Kidney glomerular epithelial cell (primary cell): ENCODE results near the gene UGCG.
"Not testable (repeated sequence)": the region's sequence is repeated elsewhere in the genome, so short reads cannot be mapped to it uniquely, and the experiment has no call there.

Experiments used
- DNase-seq: peaks from one replicate; lab custom pipeline; 2025; lab: John Stamatoyannopoulos, UW

Gene UGCG

DNA sequence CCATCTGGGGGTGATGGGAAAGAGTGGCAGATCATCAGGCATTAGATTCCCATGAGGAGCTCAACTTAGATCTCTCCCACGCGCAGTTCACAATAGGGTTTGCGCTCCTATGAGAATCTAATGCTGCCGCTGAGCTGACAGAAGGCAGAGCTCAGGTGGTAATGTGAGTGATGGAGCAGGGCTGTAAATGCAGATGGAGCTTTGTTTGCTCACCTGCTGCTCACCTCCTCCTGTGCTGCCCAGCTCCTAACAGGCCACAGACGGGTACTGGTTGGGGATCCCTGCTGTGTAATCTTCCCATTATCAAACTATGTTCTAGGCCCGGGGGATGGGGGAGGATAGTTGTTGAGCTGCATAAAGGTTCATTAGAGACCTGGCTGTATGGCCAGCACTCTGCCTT lies 58.4 kb downstream of the UGCG start:
- no peak for DNase-seq

DNA sequence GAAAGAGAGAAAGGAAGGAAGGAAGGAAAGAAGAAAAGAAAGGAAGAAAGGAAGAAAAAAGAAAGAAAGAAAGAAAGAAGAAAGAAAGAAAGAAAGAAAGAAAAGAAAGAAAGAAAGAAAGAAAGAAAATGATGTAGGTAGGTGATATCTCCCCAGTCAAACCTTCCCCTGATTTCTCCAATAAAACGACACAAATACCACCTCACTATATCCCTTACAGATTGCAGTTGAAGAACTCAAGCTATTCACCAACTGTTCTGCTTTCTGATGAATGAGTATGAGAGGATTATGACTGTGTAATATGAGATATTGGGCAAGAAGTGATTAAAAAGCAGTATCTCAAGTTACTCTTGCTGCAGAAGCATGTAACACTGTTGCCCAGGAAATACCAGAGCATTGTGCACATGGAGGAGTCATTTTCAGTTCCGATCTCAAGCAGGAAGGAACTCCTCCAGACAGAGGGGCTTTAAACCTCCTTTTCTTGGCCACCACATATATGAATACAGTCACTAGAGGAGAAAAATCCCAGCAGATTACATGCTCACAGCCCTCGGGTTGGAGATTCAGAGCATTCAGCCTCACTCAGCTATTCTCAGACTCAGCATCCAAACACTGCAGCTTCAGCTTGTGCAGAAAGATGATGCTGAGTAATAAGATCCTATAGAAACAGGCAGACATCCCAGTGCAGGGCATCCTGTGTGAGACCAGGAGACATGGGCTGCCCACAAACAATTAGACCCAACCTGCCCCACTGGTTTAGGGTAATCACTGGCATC lies 61.4 kb downstream of the UGCG start:
- peak; percentile 93 for DNase-seq

DNA sequence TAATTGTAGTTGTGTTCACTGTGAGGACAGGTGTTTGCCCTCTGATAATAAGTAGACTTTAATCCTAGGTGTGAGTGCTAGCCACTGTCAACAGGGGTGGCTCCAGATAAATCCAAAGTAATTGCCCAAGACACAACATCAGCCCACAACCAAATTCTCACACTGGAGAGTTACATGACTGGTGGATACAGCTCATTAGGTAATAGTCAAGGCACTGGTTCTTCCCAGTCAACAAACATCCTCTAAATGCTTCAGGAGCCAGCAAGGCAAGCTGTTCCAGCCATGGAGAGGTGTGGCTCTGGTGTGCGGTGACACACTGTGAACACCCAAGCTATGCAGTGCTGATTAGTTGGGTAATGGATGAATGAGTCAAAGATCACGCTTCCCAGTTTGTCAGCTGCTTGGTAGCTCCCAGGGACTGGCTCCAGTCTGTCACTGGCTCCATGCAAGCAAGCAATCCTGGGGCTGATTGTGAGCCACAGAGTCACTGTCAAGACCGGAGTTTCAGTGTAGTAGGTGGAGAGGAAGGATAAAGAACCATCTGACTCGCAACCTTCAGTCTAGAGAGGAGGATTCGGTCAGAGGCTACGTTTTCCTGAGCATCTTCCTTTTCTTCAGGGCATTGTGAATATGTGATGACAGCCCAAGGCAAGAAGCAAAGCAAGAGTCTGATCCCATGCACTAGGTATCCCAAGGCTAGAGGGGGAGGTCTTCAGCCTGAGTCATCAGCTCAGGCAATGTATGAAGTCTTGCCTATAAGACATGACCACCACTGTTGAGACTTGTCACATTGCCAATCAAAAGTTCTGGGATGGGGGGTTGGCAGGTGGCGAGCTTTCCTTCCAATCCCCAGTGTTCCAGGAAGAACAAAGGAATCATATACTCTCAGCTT lies 63.1 kb downstream of the UGCG start:
- peak; percentile 97 for DNase-seq

DNA sequence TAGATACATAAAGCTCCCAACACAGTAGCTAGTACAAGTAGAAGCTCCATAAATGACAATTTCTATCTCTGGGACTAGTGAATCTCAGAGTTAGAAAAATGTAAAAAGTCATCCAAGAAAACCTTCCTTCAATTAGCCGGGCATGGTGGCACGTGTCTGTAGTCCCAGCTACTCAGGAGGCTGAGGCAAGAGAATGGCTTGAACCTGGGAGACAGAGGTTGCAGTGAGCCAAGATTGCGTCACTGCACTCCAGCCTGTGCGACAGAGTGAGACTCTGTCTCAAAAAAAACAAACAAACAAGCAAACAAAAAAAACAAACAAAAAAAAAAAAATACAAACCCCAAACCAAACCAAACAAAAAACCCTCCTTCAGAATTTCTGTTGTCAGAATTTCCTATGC lies 63.9 kb downstream of the UGCG start:
- not testable (repeated sequence) for DNase-seq

DNA sequence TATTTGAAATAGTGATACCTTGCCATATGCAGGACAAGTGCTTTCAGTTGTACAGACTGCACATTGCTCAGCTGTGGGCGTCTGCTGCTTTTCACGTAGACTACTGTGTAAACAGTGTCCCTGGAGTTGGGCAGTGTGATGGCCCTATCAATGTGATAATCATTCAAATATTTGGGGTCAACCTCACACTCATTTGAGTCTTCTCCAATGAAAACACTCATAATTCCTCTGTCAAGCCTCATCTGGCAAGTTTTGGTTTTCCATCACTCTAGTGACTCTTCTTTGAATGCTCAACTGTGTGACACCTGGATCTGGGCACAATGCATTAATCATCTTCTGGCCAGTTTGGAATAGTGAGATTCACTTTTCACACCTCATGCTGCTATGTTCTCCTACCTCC lies 64.4 kb downstream of the UGCG start:
- peak; percentile 82 for DNase-seq

DNA sequence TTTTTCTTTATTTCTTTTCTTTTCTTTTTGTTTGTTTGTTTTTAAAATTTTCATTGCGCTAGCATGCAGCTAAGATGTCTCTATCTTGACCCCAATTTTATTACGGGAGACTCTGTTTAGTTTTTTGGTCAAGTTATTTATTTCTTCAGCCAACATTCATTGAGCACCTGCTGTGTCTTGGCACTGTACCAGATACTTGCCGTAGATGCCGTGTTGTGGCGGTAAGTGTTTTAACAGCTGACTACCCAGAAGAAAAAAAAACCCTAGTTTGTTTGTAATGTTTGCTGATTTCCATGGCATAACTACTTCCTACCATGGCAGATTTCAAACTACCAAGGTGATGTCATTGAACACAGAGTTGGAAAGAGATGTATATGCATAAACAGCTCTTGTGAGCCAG lies 65.0 kb downstream of the UGCG start:
- peak; percentile 88 for DNase-seq

DNA sequence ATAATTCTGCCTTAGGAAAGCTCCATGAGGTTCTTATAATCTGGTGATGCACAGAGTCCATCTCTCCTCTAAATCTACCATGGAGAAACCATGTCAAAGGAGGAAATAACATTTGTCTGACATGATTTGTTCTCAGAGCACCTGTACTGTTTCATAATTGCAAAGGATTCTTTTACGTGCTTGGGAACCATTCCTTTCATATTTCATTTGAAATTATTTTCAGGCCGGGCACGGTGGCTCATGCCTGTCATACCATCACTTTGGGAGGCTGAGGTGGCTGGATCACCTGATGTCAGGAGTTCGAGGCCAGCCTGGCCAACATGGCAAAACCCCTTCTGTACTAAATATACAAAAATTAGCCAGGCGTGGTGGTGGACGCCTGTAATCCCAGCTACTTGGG lies 65.4 kb downstream of the UGCG start:
- no peak for DNase-seq

DNA sequence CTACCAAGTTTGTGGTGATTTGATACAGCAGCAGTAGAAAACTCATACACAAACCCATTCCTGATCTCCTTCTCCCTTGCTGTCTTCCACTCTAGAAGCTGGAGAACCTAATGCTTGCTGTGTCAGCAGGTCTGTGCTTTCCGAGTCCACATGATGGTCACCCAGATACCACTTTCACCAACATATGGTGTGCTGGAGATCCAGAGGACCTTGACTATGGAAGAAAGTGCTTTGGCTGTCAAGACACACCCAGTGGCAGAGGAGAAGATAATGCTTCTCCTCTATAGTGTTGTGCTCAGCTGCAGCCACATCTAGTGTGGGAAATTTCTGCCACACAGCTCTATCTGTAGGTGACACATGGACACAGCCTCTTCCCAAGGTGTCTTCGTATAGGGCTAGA lies 67.4 kb downstream of the UGCG start:
- DNase-seq, result no peak

DNA sequence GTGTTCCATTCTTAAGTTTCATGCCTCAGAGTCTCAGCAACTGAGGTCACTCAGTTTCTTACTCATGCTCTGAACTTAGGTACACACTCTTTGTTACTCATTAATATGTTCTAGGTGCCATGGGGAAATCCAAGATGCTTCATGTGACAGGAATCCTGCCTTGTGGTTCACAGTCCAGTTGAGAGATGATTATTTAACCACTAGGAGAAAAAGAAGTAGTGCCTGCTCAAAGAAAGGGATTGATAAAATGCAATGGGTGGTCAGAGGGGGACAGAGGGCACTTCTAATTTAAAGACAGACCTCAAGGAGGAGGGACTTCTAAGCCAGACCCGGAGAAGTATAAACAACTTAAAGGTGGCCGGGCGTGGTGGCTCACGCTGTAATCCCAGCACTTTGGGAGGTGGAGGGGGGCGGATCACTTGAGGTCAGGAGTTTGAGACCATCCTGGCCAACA lies 69.0 kb downstream of the UGCG start:
- DNase-seq, result peak; percentile 100

DNA sequence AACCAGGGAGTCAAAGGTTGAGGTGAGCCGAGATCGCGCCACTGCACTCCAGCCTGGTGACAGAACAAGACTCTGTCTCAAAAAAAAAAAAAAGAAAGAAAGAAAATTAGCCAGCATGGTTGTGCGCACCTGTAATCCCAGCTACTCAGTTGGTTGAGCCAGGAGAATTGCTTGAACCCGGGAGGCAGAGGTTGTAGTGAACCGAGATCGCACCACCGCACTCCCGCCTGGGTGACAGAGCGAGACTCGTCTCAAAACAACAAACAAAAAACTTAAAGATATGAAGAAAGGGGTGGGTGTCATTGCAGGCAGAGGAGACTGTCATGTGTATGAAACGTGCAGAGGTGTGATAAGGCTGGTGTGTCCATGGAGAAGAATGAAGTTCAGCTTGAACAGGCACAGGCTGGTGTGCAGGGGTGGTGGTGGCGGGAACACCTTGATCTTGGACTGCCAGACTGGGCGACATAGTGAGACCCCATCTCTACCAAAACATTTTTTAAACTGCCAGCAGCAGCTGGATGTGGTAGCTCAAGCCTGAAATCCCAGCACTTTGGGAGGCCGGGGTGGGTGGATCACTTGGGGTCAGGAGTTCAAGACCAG lies 69.6 kb downstream of the UGCG start:
- no peak for DNase-seq

DNA sequence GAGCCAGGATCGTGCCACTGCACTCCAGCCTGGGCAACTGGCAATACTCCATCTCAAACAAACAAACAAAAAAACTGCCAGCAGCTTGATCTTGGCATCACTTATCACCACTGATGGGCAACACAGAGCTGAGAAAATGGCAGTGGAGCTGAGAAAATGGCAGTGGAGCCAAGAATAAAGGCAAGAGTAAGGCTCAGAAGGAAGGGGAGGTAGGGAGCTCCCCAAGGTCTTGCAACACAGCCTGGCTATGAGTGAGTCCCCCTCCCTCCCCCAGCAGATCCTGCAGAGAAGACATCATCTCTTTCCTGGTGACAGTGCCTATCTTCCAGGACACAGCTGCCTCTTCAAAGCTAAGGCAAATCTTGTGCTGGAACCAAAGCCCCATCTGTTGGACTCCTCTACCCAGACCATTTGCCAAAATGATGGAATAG lies 70.3 kb downstream of the UGCG start:
- DNase-seq, result no peak

DNA sequence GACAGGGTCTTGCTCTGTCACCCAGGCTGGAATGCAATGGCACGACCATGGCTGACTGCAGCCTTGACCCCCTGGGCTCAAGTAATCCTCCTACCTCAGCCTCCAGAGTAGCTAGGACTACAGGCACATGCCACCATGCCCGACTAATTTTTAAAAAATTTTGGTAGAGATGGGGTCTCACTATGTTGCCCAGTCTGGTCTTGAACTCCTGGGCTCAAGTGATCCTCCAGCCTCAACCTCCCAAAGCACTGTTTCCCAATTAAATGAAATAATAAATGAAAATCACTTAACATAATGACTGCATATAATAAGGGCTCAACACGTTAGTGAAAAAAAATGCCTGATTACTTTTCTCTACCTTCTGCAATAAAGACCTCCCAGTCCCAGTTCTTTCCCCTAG lies 71.0 kb downstream of the UGCG start:
- DNase-seq, result no peak

DNA sequence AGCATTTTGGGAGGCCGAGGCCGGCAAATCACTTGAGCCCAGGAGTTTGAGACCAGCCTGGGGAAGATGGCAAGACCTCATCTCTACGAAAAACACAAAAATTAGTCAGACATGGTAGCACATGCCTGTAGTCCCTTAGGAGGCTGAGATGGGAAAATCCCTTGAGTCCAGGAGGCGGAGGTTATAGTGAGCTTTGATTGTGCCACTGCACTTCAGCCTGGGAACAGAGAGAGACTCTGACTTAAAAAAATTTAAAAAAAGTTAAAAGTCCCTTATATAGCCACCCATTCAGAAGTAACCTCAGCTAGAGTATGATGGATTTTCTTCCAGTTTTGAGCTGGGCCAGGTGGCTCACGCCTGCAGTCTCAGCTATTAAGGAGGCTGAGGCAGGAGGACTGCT lies 72.4 kb downstream of the UGCG start:
- no peak for DNase-seq

DNA sequence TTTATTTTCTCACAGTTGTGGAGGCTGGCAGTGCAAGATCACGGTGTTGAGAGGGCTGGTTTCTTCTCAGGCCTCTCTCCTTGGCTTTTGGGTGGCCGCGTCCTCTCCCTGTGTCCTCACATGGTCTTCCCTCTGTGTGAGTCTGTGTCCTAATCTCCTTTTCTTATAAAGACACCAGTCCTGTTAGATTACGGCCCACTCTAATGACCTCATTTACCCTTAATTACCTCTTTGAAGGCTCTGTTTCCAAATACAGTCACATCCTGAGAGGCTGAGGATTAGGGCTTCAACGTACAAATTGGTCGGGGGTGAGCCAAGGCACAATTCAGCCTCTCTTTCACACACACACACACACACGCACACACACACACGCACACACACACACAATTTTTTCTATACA lies 73.0 kb downstream of the UGCG start:
- no peak for DNase-seq

DNA sequence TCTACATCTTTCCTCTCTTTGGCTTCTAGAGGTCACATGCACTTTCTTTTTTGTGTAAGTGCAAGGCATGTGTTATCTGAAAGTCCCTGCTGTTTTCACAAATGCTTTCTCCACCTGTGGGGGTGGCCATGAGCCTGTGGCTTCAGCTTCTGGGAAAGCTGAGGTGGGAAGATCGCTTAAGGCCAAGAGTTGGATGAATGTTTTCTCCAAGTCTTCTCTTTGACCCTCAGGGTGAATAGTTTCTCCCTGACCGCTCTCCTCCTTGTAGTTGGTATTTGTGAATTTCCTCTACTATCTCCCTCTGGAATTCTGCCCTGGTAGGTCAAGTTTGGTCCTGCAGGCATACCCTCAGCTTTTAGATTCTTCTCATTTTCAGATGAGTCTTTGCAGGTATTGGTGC lies 74.2 kb downstream of the UGCG start:
- DNase-seq, result no peak

DNA sequence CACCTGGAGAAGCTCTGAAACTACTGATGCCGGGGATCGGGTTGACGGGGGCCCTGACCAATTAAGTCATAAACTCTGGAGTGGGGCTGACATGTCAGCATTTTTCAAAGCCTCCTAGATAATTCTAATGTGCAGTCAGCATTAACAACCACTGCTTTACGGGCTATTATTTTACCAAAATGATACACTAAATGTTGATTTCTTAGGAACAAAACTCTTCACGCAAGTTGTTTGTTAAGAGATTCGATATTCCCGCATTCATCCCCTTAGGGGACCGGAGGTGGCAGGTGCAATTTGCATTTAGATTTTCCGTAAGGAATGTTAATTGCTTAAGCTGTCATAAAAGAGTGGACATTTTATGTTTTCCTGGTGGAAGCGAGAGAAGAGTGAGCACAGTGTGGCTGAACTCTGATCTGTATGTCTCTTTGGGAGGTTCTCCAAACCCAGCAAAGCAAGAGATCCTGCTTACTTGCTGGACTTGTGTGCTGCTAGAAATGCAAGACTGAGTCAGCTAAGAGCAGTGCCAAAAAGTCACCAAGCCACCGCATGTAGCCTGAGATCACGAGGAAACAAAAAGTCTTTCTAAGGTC lies 77.6 kb downstream of the UGCG start:
- DNase-seq, result no peak

DNA sequence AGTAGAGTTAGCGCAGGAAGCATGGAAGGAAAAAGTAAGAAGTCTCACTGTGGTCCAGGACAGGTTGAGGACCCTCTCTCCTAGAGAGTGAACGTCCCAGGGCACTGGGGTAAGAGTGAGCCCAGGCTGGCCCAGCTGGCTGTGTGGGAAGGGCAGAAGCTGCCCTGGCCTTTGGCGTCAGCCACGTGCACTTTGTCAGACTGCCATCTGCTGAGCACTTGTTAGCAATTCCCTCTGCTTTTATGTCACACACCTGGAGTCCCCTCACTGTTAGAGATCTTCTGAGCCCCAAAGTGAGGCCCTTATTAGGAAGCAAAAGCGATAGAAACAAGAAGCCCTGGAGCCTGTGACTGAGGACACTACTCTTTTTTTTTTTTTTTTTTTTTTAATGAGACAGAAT lies 79.1 kb downstream of the UGCG start:
- no peak for DNase-seq

DNA sequence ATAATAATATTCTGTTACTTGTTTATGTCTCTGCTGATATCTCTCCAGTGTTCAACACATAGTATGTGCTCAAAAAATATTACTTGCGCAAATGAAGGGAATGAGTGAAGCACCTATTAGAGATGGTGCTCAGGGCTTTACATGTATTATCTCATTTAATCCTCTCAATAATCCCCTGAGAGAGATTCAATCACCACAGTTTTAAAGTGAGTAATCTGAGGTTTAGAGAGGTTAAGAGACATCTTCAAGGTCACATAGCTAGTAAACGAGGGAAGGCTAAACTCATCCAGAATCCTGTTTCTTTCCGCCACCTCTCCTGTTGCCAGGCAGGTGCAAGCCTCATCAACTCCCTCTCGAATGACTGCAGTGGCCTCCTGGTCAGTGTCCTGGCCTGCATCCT lies 82.0 kb downstream of the UGCG start:
- DNase-seq, result no peak

DNA sequence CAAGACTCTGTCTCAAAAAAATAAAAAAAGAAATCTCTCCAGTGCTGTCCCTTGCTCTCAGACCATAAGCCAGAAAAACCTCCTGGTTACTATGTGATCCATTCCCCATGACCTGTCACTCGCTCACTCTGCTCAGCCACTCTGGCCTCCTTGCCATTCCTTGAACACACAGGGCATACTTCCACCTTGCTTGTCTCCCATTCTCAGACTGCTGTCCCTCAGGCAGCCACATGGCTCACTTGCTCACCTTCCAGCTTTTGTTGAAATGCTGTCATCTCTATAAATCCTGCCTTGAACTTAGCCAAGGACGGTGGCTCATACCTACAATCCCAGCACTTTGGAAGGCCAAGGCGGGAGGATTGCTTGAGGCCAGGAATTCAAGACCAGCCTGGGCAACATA lies 82.9 kb downstream of the UGCG start:
- DNase-seq, result no peak

DNA sequence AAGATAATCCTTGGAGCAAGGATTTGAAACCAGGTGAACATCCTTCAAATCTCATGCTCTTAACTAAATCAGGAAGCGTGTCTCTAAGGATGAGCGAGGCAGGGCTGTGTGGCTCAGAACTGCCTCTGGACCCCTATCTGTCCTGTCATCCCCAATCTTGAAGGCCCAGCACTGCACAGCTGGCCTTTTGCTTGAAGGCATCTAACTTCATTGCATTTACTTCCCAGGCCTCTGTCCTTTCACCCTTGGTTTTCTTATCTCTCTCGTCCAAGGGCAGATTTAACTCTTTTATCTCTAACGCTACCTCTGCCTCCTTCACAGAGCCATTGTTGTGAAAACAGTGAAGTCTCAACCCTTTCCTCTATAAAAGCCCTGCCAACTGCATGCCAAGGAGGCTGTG lies 83.8 kb downstream of the UGCG start:
- DNase-seq, result no peak

DNA sequence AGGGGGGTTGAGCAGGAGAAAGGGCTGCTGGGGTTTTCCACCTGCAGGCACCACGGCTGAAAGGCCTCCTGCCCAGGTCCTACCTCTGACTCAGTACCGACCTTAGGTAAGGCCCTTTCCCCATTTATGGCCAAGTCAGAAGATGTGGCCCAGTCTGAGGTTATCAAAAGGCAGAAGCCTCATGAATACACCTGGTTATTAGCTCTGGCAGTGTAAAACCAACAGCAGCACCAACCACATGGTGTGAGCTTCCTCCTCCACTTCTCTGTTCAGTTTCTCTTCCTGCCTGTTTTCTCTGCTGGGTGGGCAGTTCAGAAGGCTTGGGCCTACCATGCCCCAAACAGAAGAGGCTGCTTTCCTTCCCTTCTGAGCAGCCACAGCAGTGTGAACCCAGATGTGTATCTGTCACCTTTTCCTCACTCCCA lies 86.9 kb downstream of the UGCG start:
- no peak for DNase-seq

DNA sequence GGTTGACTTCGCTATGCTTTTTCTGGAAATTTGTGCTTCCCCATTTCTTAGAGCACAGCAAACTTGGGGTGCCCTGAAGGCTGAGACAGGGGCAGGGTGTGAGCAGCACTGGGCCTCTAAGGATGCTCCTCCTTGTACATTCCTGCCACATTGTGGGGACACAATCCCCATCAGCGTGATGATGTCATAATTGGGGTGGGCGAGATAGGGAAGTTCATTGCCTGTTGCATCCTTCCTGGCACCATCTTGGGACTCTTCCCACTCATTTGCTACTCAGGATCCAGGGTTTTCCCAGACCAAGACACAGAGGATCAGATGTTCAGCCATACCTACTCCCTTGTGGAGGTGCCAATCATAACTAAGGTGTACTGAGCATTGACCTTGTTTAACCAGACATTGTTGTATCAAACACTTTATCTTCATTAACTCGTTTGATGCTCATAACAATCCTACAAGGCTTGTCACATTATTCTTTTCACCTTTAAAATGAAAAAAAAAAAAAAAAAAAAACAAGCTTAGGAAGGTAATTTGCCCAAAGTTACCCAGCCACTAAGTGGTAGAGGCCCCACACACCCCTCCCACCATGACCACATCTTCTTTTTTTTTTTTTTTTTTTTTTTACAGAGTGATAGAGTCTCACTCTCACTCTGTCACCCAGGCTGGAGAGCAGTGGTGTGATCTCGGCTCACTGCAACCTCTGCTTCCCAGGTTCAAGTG lies 87.6 kb downstream of the UGCG start:
- no peak for DNase-seq
